Pancreas (tissue), 10 donors: ENCODE results near the gene USHBP1. TPM values are rescaled to one million over a fixed set of nuclear protein-coding genes. Genes with fewer than 3 reads are reported as not detected.

Experiments used
- ATAC-seq, 4 donors: fragments of 200-7000 bp; cut with Tn5 transposase; one replicate each; pipeline versions ENCODE4 v1.8.0 to v1.9.1; 2020; ENCODE audit warnings: mild to moderate bottlenecking in 4 of 4, moderate library complexity in 4 of 4
- DNase-seq, 6 donors: peaks; one replicate each; pipeline ENCODE4 v3.0.0-alpha.2; 2020
- FAIRE-seq: peaks from 2 replicates; lab custom pipeline; 2012; peaks lifted over from hg19 to GRCh38; lab: Jason Lieb, UNC
- H3K27ac ChIP-seq, 4 donors: fragments of 200-600 bp; sonication (generic); 1 replicate in 3 of 4; 2 replicates in 1 of 4; pipeline versions ENCODE4 v1.5.0 to v1.8.0; 2020
- H3K27me3 ChIP-seq, 4 donors: fragments of 200-600 bp; one replicate each; pipeline ENCODE4 v1.8.0; 2021
- H3K36me3 ChIP-seq, 3 donors: fragments of 200-600 bp; sonication (generic) in 1 of 3; one replicate each; pipeline versions ENCODE4 v1.5.0 to v1.8.0; 2020 to 2021
- H3K4me1 ChIP-seq, 3 donors: fragments of 200-600 bp; one replicate each; pipeline ENCODE4 v1.8.0; 2021
- H3K4me3 ChIP-seq, 4 donors: fragments of 200-600 bp; sonication (generic) in 2 of 4; one replicate each; pipeline versions ENCODE4 v1.5.0 to v1.8.0; 2020 to 2021
- H3K9me3 ChIP-seq, 4 donors: fragments of 200-600 bp; one replicate each; pipeline ENCODE4 v1.8.0; 2021
- CTCF ChIP-seq, 4 donors: fragments of 200-600 bp; sonication (generic) in 3 of 4; IDR thresholded peaks; one replicate each; pipeline versions ENCODE4 v1.5.0 to v1.8.0; 2021; ENCODE audit warnings: antibody characterized with exemption in 4 of 4
- WGBS, 2 donors: extraction: QIAGEN DNeasy Blood & Tissue Kit; methylation state at CpG; one replicate each; pipeline ENCODE4 v1.1.7; 2013; 5-methylcytosine and 5-hydroxymethylcytosine counted together
- intact Hi-C, 3 donors: fragments of 100-400 bp; cut with DNase I; formaldehyde crosslinking; loops; one replicate each; pipeline versions ENCODE4 v1.11.1 to v1.14.2; 2022
- polyA plus RNA-seq, 2 donors: library from polyadenylated mRNA; stranded (reverse); fragments of 200-250 nt; gene quantifications; one replicate each; pipeline ENCODE4 v1.2.3, GENCODE V29; 2013
- total RNA-seq, 6 donors: library from RNA; stranded (reverse); fragmentation: NEBNext Ultra II Directional in 4 of 6; extraction: Animal tissue kit (Norgen Biotek cat#: 25700) in 4 of 6; gene quantifications; one replicate each; pipeline versions ENCODE4 v1.2.1 to v1.2.4, GENCODE V29; 2021 to 2023
- donor health status: healthy with polysubstance abuse.
- donor health status: DM: no; HTN: no; CAD: no; lungs with moderate emphysema.
- donor health status: DM: no; HTN: no; CAD: no.
- donor health status: control.
- donor health status: control.
- donor health status: Bipolar disorder and iron deficiency.
- donor health status: DM: yes; HTN: yes; CAD: no.
- donor health status: DM: no; HTN: no; CAD: no.
- donor health status: DM: no; HTN: no; CAD: no.
- donor health status: DM: yes; HTN: yes; CAD: no.

Gene USHBP1
- total and polyA plus RNA-seq, 8 donors = 1.2 to 11.1 (median 2.1) TPM

- DNase-seq = no peak
- Histone ChIP-seq H3K27me3 (no peaks in the 10 kb centered on the region), H3K9me3 (no peaks in the 10 kb centered on the region), H3K27ac (peak overlapping the region in 2 of 4 donors; percentile 15 to 37), H3K36me3 (peaks cover 0 to 8% (median 0%) of the 10 kb centered on the region in 3 donors), H3K4me3 (no peak overlapping the region), H3K4me1 (peaks cover 9 to 21% (median 14%) of the 10 kb centered on the region in 3 donors)
- intact Hi-C loops = no loop called here
- no peak for ATAC-seq
- no peak for TF ChIP-seq CTCF (IDR thresholded peaks at IDR 0.05)
- WGBS, 2 donors = 95 to 96% methylated on average over 6 of the region's 6 CpGs
- FAIRE-seq = no peak
Measured at GRCh38 chr19:17240826-17241399, 23.6 kb downstream of the USHBP1 start.

DNA sequence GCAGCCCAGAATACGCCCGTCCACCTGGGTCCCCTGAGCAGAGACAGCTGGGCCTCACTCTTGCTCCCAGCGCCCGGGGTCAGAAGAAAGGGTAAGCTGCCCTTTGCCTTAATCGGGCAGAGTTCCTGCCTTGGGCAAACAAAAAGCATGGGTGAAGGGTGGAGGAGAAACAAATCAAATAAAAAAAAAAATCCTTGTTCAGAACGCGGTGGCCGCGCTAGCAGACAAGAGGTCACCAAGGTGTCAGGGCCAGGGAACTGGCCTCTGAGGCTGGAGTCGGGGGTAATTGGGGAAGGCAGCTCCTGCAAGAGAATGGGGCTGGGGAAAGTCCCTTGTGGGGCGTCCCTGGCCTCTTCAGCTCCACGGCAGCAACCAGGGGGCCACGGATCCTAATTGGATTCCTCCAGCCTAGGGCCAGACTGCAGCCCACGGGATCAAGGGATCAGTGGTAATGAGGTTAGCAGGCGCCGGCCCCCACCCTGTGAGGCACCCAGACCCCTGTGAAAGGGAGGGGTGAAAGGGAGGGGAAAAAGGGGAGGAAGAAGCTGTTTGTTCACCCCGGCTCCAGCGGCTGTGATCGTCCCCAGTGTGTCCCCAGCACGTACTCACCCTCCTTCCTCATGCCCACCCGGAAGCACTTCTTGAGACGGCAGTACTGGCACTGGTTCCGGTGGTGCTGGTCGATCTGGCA lies 24.3 kb downstream of the USHBP1 start:
- intact Hi-C loops = no loop called here
- ATAC-seq = peak in 1 of 4 donors; percentile 1

GRCh38 chr19:17237747-17238706 lies 26.5 kb downstream of the USHBP1 start:
- WGBS, 2 donors = 88 to 94% methylated on average over 13 of the region's 13 CpGs
- Histone ChIP-seq H3K27ac (no peak overlapping the region), H3K4me1 (peaks cover 9 to 26% (median 11%) of the 10 kb centered on the region in 3 donors), H3K4me3 (no peak overlapping the region), H3K36me3 (peaks cover 0 to 9% (median 0%) of the 10 kb centered on the region in 3 donors), H3K9me3 (no peaks in the 10 kb centered on the region), H3K27me3 (no peaks in the 10 kb centered on the region)
- ATAC-seq (no peak), DNase-seq (no peak), FAIRE-seq (no peak)
- TF ChIP-seq CTCF (IDR thresholded peaks at IDR 0.05) = no peak
- intact Hi-C loops = no loop called here

More for the DNA sequence above, 24.3 kb downstream of the USHBP1 start:
- Histone ChIP-seq H3K36me3 (peaks cover 0 to 8% (median 0%) of the 10 kb centered on the region in 3 donors), H3K27ac (peak overlapping the region in 3 of 4 donors; percentile 8 to 37 (median 15)), H3K9me3 (no peaks in the 10 kb centered on the region), H3K4me3 (no peak overlapping the region), H3K4me1 (peaks cover 9 to 24% (median 14%) of the 10 kb centered on the region in 3 donors), H3K27me3 (no peaks in the 10 kb centered on the region)
- FAIRE-seq (no peak), DNase-seq (peak in 1 of 6 donors; percentile 26)
- 37 to 38% methylated on average over 24 of the region's 24 CpGs for WGBS, 2 donors
- no peak for TF ChIP-seq CTCF (IDR thresholded peaks at IDR 0.05)

GRCh38 chr19:17236811-17237543 lies 27.6 kb downstream of the USHBP1 start:
- FAIRE-seq (no peak), DNase-seq (peak in 1 of 6 donors; percentile 59), ATAC-seq (no peak)
- Histone ChIP-seq H3K36me3 (peaks cover 0 to 19% (median 7%) of the 10 kb centered on the region in 3 donors), H3K4me3 (no peak overlapping the region), H3K27ac (no peak overlapping the region), H3K4me1 (peaks cover 5 to 21% (median 9%) of the 10 kb centered on the region in 3 donors), H3K27me3 (no peaks in the 10 kb centered on the region), H3K9me3 (no peaks in the 10 kb centered on the region)
- TF ChIP-seq CTCF (IDR thresholded peaks at IDR 0.05) = no peak
- 79 to 81% methylated on average over 18 of the region's 18 CpGs for WGBS, 2 donors
- intact Hi-C loops = no loop called here
